ENCODE data around the gene TRAK1. TPM values are rescaled to one million over a fixed set of nuclear protein-coding genes. Genes with fewer than 3 reads are reported as not detected.

Gene TRAK1
- total RNA-seq, 3 donors from 2014 or later: 29.0 to 53.7 (median 40.6) TPM

- DNase-seq (ENCODE audit: low spot score in 2 of 2): peak in 1 of 2 donors; percentile 83
- peak in 2 of 3 donors; percentile 15 to 23 for TF ChIP-seq POLR2AphosphoS5 (IDR thresholded peaks at IDR 0.05)
- no peak for TF ChIP-seq POLR2A (IDR thresholded peaks at IDR 0.05)
- no peak overlapping the region for H3K4me3 ChIP-seq
- no peaks in the 10 kb centered on the region for H3K9me3 ChIP-seq
- H3K36me3 ChIP-seq: no peaks in the 10 kb centered on the region
- H3K27me3 ChIP-seq: no peaks in the 10 kb centered on the region
- peak overlapping the region; percentile 70 to 81 for H3K27ac ChIP-seq
- H3K4me1 ChIP-seq: peaks cover 9 to 39% of the 10 kb centered on the region in 2 donors
- intact Hi-C loops (cut with DNase I; ENCODE audit: low total_unique reads): no loop called here
Observed at GRCh38 chr3:42120866-42121265, 29.7 kb downstream of the TRAK1 start.

- TF ChIP-seq POLR2A (IDR thresholded peaks at IDR 0.05) (no peak), POLR2AphosphoS5 (IDR thresholded peaks at IDR 0.05) (no peak)
- TF ChIP-seq, protein P1, sequence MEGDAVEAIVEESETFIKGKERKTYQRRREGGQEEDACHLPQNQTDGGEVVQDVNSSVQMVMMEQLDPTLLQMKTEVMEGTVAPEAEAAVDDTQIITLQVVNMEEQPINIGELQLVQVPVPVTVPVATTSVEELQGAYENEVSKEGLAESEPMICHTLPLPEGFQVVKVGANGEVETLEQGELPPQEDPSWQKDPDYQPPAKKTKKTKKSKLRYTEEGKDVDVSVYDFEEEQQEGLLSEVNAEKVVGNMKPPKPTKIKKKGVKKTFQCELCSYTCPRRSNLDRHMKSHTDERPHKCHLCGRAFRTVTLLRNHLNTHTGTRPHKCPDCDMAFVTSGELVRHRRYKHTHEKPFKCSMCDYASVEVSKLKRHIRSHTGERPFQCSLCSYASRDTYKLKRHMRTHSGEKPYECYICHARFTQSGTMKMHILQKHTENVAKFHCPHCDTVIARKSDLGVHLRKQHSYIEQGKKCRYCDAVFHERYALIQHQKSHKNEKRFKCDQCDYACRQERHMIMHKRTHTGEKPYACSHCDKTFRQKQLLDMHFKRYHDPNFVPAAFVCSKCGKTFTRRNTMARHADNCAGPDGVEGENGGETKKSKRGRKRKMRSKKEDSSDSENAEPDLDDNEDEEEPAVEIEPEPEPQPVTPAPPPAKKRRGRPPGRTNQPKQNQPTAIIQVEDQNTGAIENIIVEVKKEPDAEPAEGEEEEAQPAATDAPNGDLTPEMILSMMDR (IDR thresholded peaks at IDR 0.05): no peak
- H3K4me3 ChIP-seq: no peak overlapping the region
- no peaks in the 10 kb centered on the region for H3K36me3 ChIP-seq
- DNase-seq (ENCODE audit: low spot score in 2 of 2): peak in 1 of 2 donors; percentile 75
- peak overlapping the region; percentile 71 to 81 for H3K27ac ChIP-seq
- intact Hi-C loops (cut with DNase I; ENCODE audit: low total_unique reads): no loop called here
- no peaks in the 10 kb centered on the region for H3K27me3 ChIP-seq
- H3K9me3 ChIP-seq: no peaks in the 10 kb centered on the region
- H3K4me1 ChIP-seq: peaks cover 9 to 32% of the 10 kb centered on the region in 2 donors
Observed at GRCh38 chr3:42122261-42123011, 31.3 kb downstream of the TRAK1 start.

DNA sequence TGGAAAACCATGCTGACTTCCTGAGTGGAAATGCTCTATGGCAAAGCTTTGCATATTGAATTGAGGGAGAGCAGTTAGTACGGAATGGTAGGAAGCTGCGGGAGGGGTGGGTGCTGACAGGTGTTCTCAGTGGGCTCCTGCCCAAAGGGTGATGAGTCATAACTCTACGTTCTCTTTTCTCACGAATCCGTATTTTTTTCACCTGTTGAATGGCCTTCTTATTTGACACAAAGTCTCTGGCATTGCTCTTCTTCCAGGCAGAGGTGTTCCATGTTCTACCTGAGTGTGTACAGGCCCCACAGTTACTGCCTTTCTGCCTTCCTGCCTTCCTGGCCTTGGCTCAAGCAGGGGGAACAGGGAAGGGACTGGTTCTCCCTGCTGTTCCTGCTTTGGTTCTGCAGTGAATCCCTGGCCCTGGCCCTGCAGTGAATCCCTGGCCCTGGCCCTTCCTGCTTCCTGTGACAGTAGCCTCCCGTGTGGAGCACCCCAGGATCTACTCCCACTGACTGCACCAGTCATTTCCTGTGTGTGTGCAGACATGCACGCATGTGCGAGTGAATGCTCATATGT lies 31.9 kb downstream of the TRAK1 start:
- H3K36me3 ChIP-seq: no peaks in the 10 kb centered on the region
- TF ChIP-seq POLR2A (IDR thresholded peaks at IDR 0.05): no peak
- TF ChIP-seq, protein P1 (IDR thresholded peaks at IDR 0.05): no peak
- no peak for TF ChIP-seq POLR2AphosphoS5 (IDR thresholded peaks at IDR 0.05)
- no peaks in the 10 kb centered on the region for H3K27me3 ChIP-seq
- DNase-seq (ENCODE audit: low spot score in 2 of 2): peak in 1 of 2 donors; percentile 49
- peaks cover 9 to 30% of the 10 kb centered on the region in 2 donors for H3K4me1 ChIP-seq
- intact Hi-C loops (cut with DNase I; ENCODE audit: low total_unique reads): no loop called here
- H3K4me3 ChIP-seq: no peak overlapping the region
- H3K27ac ChIP-seq: peak overlapping the region; percentile 71 to 81
- H3K9me3 ChIP-seq: no peaks in the 10 kb centered on the region

- Histone ChIP-seq H3K4me1 (peaks cover 4 to 20% of the 10 kb centered on the region in 2 donors), H3K36me3 (no peaks in the 10 kb centered on the region), H3K4me3 (no peak overlapping the region), H3K27me3 (no peaks in the 10 kb centered on the region), H3K9me3 (no peaks in the 10 kb centered on the region), H3K27ac (peak overlapping the region; percentile 46 to 81)
- DNase-seq (ENCODE audit: low spot score in 2 of 2): no peak
- TF ChIP-seq, protein P1 (IDR thresholded peaks at IDR 0.05): no peak
- intact Hi-C loops (cut with DNase I; ENCODE audit: low total_unique reads): no loop called here
Observed at GRCh38 chr3:42123824-42124658, 32.9 kb downstream of the TRAK1 start.

DNA sequence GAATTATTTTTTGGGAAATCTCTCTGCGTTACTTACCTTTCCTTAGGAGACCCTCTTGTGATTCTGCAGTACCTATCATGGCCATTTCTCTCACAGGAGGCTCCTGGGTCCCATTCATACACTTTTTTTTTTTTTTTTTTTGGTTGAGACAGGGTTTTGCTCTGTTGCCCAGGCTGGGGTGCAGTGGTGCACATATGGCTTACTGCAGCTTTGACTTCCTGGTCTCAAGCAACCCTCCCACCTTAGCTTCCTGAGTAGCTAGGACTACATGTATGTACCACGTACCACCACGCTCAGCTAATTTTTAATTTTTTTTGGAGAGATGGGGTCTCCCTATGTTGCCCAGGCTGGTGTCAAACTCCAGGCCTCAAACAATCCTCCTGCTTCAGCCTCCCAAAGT lies 36.1 kb downstream of the TRAK1 start:
- intact Hi-C loops (cut with DNase I; ENCODE audit: low total_unique reads): no loop called here

More for the DNA sequence above, 36.1 kb downstream of the TRAK1 start:
- Histone ChIP-seq H3K36me3 (no peaks in the 10 kb centered on the region), H3K27ac (peak overlapping the region in 1 of 2 donors; percentile 10), H3K4me3 (no peak overlapping the region), H3K4me1 (peaks cover 4 to 17% of the 10 kb centered on the region in 2 donors), H3K27me3 (no peaks in the 10 kb centered on the region), H3K9me3 (no peaks in the 10 kb centered on the region)
- TF ChIP-seq, protein P1 (IDR thresholded peaks at IDR 0.05): no peak
- no peak for TF ChIP-seq POLR2A (IDR thresholded peaks at IDR 0.05)
- TF ChIP-seq POLR2AphosphoS5 (IDR thresholded peaks at IDR 0.05): no peak
- no peak for DNase-seq (ENCODE audit: low spot score in 2 of 2)

Data from breast epithelium (tissue), 4 donors.